Neural cell (in vitro differentiated cells): ENCODE results near the gene DPAGT1. TPM values are rescaled to one million over a fixed set of nuclear protein-coding genes. Genes with fewer than 3 reads are reported as not detected.

Source experiments
- H2AFZ ChIP-seq: fragments of 200-600, 300-800 bp; sonication (generic), shearing (Covaris generic); 2 replicates; pipeline ENCODE4 v1.6.0; 2014; ENCODE audit warnings: low read depth, mild to moderate bottlenecking, antibody characterized with exemption, low read length, moderate library complexity
- H3F3A ChIP-seq: fragments of 200-600 bp; shearing (Covaris generic); 2 replicates; pipeline ENCODE4 v1.6.1; 2016; ENCODE audit warnings: mild to moderate bottlenecking, moderate library complexity, mixed read lengths, antibody characterized with exemption, low read length; ENCODE audit not compliant: insufficient read depth, poor library complexity, severe bottlenecking
- H3K27ac ChIP-seq: fragments of 200-600, 300-800 bp; sonication (generic), shearing (Covaris generic); 2 replicates; pipeline ENCODE4 v1.5.1; 2014; ENCODE audit warnings: mild to moderate bottlenecking, low read length, moderate library complexity
- H3K27me3 ChIP-seq: fragments of 300-800, 200-600 bp; sonication (generic), shearing (Covaris generic); 2 replicates; pipeline ENCODE4 v1.6.0; 2014; ENCODE audit warnings: mild to moderate bottlenecking, low read depth, low read length, moderate library complexity; ENCODE audit not compliant: insufficient read depth
- H3K36me3 ChIP-seq: fragments of 300-800, 200-600 bp; sonication (generic), shearing (Covaris generic); 2 replicates; pipeline ENCODE4 v1.5.1; 2014; ENCODE audit warnings: mild to moderate bottlenecking, antibody characterized with exemption, low read length, moderate library complexity; ENCODE audit not compliant: insufficient read depth
- H3K4me2 ChIP-seq: fragments of 300-800, 200-600 bp; sonication (generic), shearing (Covaris generic); 2 replicates; pipeline ENCODE4 v1.6.0; 2014; ENCODE audit warnings: mild to moderate bottlenecking, low read length
- H3K4me3 ChIP-seq: fragments of 300-800, 200-600 bp; sonication (generic), shearing (Covaris generic); 2 replicates; pipeline ENCODE4 v1.5.1; 2014; ENCODE audit warnings: mild to moderate bottlenecking, low read length, moderate library complexity
- H3K79me2 ChIP-seq: fragments of 200-600 bp; shearing (Covaris generic); replicated peaks from 2 replicates; pipeline ENCODE4 v1.6.0; 2014; ENCODE audit warnings: mild to moderate bottlenecking, low read length, moderate library complexity; ENCODE audit not compliant: insufficient read depth
- H3K9ac ChIP-seq: fragments of 300-800, 200-600 bp; sonication (generic), shearing (Covaris generic); 2 replicates; pipeline ENCODE4 v1.6.1; 2016; ENCODE audit warnings: mild to moderate bottlenecking, low read length, mixed read lengths
- H3K9me2 ChIP-seq: fragments of 200-600 bp; shearing (Covaris generic); 2 replicates; pipeline ENCODE4 v1.6.1; 2016; ENCODE audit warnings: mild to moderate bottlenecking, low read length, mixed read lengths; ENCODE audit not compliant: insufficient read depth
- H3K9me3 ChIP-seq: fragments of 200-600, 300-800 bp; sonication (generic), shearing (Covaris generic); 2 replicates; pipeline ENCODE4 v1.6.1; 2016; ENCODE audit warnings: mild to moderate bottlenecking, mixed run types, low read length, moderate library complexity, mixed read lengths
- H4K20me1 ChIP-seq: fragments of 200-600 bp; shearing (Covaris generic); 2 replicates; pipeline ENCODE4 v1.6.1; 2016; ENCODE audit warnings: mild to moderate bottlenecking, mixed run types; ENCODE audit not compliant: insufficient read depth
- CTCF ChIP-seq: fragments of 450-650 bp; IDR thresholded peaks from 2 replicates; pipeline ENCODE4 v1.5.1; 2014; ENCODE audit warnings: antibody characterized with exemption, mild to moderate bottlenecking, moderate library complexity; ENCODE audit not compliant: poor library complexity, severe bottlenecking
- EP300 ChIP-seq: fragments of 450-650 bp; conservative IDR thresholded peaks from 2 replicates; pipeline ENCODE4 v1.6.1; 2014; ENCODE audit warnings: antibody characterized with exemption, mild to moderate bottlenecking, moderate library complexity; ENCODE audit not compliant: poor library complexity, severe bottlenecking
- EZH2 ChIP-seq: fragments of 200-600, 300-800 bp; shearing (Covaris generic), sonication (generic); IDR thresholded peaks from 2 replicates; pipeline ENCODE4 v1.6.1; 2014; ENCODE audit warnings: antibody characterized with exemption, low read length, borderline replicate concordance, mild to moderate bottlenecking; ENCODE audit not compliant: insufficient read depth, poor library complexity, severe bottlenecking
- MXI1 ChIP-seq: fragments of 450-650 bp; conservative IDR thresholded peaks from 2 replicates; pipeline ENCODE4 v1.6.1; 2014; ENCODE audit warnings: antibody characterized with exemption, mild to moderate bottlenecking; ENCODE audit not compliant: poor library complexity, severe bottlenecking
- RAD21 ChIP-seq: fragments of 450-650 bp; conservative IDR thresholded peaks from 2 replicates; pipeline ENCODE4 v1.6.1; 2014; ENCODE audit warnings: antibody characterized with exemption, mild to moderate bottlenecking, moderate library complexity
- SMC3 ChIP-seq: fragments of 450-650 bp; conservative IDR thresholded peaks from 2 replicates; pipeline ENCODE4 v1.6.1; 2014; ENCODE audit warnings: antibody characterized with exemption, mild to moderate bottlenecking, moderate library complexity; ENCODE audit not compliant: poor library complexity
- TAF1 ChIP-seq: IDR thresholded peaks from 2 replicates; pipeline ENCODE4 v1.6.1; 2012; ENCODE audit warnings: low read depth
- polyA plus RNA-seq: library from polyadenylated mRNA; depleted of rRNA; stranded (reverse); fragments of >200 nt; gene quantifications from 2 replicates; pipeline ENCODE4 v1.2.3, GENCODE V29; 2014
- TF ChIP-seq, protein P1 (sequence below): IDR thresholded peaks from 2 replicates; pipeline ENCODE4 v1.6.1; 2012; ENCODE audit warnings: borderline replicate concordance

Gene DPAGT1
- polyA plus RNA-seq, 1 donor from 2014 or later: 9.8 TPM

GRCh38 chr11:119100246-119100970 lies 1.2 kb downstream of the DPAGT1 start:
- Histone ChIP-seq H3K27ac (no peak overlapping the region), H3F3A (no peaks in the 10 kb centered on the region), H4K20me1 (no peaks in the 10 kb centered on the region), H3K4me2 (peak overlapping the region; percentile 88), H3K27me3 (no peaks in the 10 kb centered on the region), H3K79me2 (no peaks in the 10 kb centered on the region), H3K9me2 (no peaks in the 10 kb centered on the region), H3K4me3 (peak overlapping the region; percentile 82), H2AFZ (no peak overlapping the region), H3K36me3 (no peaks in the 10 kb centered on the region), H3K9me3 (no peaks in the 10 kb centered on the region), H3K9ac (peak overlapping the region; percentile 75)
- TF ChIP-seq SMC3: no peak
- peak; percentile 18 for TF ChIP-seq RAD21
- TF ChIP-seq CTCF: peak; percentile 53

DNA sequence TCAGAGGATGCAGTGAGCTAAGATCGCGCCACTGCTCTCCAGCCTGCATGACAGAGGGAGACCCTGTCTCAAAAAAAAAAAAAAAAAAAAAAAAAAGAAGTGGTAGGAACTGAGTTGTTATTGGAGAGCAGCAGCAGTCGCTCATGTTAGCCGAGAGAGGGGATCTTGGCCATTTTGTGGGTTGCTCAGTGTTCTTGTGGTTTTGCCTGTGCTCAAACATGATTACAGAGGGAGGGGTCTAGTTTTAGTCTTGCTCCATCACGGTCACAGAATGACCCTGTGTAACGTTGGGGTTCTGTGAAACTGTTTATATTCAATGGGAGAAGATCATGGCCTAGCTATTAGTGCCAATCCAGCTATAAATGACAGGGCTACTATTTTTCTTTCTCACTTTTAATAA lies 1.9 kb downstream of the DPAGT1 start:
- Histone ChIP-seq H4K20me1 (no peaks in the 10 kb centered on the region), H3K4me2 (no peak overlapping the region), H3K27me3 (no peaks in the 10 kb centered on the region), H3K9ac (no peak overlapping the region), H3K9me3 (no peaks in the 10 kb centered on the region), H3K79me2 (no peaks in the 10 kb centered on the region), H3F3A (no peaks in the 10 kb centered on the region), H2AFZ (no peak overlapping the region), H3K36me3 (no peaks in the 10 kb centered on the region), H3K9me2 (no peaks in the 10 kb centered on the region), H3K4me3 (no peak overlapping the region), H3K27ac (no peak overlapping the region)
- no peak for TF ChIP-seq RAD21
- TF ChIP-seq EZH2: no peak
- TF ChIP-seq, protein P1, sequence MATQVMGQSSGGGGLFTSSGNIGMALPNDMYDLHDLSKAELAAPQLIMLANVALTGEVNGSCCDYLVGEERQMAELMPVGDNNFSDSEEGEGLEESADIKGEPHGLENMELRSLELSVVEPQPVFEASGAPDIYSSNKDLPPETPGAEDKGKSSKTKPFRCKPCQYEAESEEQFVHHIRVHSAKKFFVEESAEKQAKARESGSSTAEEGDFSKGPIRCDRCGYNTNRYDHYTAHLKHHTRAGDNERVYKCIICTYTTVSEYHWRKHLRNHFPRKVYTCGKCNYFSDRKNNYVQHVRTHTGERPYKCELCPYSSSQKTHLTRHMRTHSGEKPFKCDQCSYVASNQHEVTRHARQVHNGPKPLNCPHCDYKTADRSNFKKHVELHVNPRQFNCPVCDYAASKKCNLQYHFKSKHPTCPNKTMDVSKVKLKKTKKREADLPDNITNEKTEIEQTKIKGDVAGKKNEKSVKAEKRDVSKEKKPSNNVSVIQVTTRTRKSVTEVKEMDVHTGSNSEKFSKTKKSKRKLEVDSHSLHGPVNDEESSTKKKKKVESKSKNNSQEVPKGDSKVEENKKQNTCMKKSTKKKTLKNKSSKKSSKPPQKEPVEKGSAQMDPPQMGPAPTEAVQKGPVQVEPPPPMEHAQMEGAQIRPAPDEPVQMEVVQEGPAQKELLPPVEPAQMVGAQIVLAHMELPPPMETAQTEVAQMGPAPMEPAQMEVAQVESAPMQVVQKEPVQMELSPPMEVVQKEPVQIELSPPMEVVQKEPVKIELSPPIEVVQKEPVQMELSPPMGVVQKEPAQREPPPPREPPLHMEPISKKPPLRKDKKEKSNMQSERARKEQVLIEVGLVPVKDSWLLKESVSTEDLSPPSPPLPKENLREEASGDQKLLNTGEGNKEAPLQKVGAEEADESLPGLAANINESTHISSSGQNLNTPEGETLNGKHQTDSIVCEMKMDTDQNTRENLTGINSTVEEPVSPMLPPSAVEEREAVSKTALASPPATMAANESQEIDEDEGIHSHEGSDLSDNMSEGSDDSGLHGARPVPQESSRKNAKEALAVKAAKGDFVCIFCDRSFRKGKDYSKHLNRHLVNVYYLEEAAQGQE: no peak

DNA sequence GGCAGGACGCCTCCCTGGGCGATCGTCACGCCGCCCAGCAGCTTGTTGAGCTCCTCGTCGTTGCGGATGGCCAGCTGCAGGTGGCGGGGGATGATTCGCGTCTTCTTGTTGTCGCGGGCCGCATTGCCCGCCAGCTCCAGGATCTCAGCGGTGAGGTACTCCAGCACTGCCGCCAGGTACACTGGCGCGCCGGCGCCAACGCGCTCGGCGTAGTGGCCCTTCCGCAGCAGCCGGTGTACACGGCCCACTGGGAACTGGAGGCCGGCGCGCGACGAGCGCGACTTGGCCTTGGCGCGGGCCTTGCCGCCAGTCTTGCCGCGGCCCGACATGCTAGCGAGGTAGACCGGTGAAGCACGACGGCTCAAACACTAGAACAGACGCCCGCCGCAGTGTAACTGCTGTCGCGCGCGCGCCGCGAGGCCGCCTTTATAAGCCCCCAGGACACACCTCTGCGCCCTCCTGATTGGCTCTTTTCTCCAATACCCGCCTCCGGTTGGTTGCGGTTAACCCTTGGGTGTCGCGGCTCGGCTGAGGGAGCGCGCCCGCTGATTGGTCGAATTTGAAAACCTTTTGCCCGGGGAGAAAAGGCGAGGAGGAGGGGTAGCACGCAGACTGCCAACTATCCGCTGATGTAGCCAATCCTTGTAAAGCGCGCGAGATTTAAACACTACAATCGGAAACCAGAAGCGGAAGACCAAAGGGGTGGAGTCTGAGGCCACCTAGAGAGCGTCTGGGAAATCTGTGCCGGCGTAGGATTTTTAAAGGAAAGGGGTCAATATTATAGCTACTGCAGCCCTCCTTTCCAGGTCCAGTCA lies 6.4 kb downstream of the DPAGT1 start:
- Histone ChIP-seq H3K4me2 (peak overlapping the region; percentile 69), H3K9ac (peak overlapping the region; percentile 71), H4K20me1 (no peaks in the 10 kb centered on the region), H3K9me3 (no peaks in the 10 kb centered on the region), H3K79me2 (peaks cover 23% of the 10 kb centered on the region), H3K4me3 (peak overlapping the region; percentile 92), H3F3A (no peaks in the 10 kb centered on the region), H2AFZ (peak overlapping the region; percentile 31), H3K27me3 (no peaks in the 10 kb centered on the region), H3K9me2 (no peaks in the 10 kb centered on the region), H3K27ac (peak overlapping the region; percentile 48), H3K36me3 (no peaks in the 10 kb centered on the region)
- TF ChIP-seq, protein P1: peak; percentile 96
- TF ChIP-seq MXI1 (peak; percentile 95), EP300 (no peak), TAF1 (peak; percentile 99), CTCF (peak; percentile 57), RAD21 (peak; percentile 63)
